AG09309 (cell line): ENCODE measurements around the gene TIMP1.

ENCODE experiments used
- DNase-seq: peaks from one replicate; pipeline ENCODE4 v3.0.0-alpha.2; 2010; ENCODE audit warnings: low read depth
- H3K4me3 ChIP-seq: 2 replicates; pipeline ENCODE4 v1.5.1; 2011; ENCODE audit warnings: mild to moderate bottlenecking, low read depth, low read length, moderate library complexity; ENCODE audit not compliant: control insufficient read depth
- CTCF ChIP-seq: IDR thresholded peaks from 2 replicates; pipeline ENCODE4 v1.5.1; 2011; ENCODE audit warnings: mild to moderate bottlenecking, low read depth, low read length, inconsistent platforms; ENCODE audit not compliant: insufficient read depth, control insufficient read depth; ENCODE audit errors: missing control alignments

The TIMP1 gene

GRCh38 chrX:47631676-47632075 lies 49.4 kb downstream of the TIMP1 start:
- DNase-seq = no peak
- no peak for TF ChIP-seq CTCF
- H3K4me3 ChIP-seq = no peak overlapping the region

- no peak overlapping the region for H3K4me3 ChIP-seq
- no peak for DNase-seq
- no peak for TF ChIP-seq CTCF
Measured at GRCh38 chrX:47632666-47633065, 50.4 kb downstream of the TIMP1 start.

- no peak overlapping the region for H3K4me3 ChIP-seq
- TF ChIP-seq CTCF = no peak
- DNase-seq = no peak
Measured at GRCh38 chrX:47633689-47634590, 51.7 kb downstream of the TIMP1 start.

GRCh38 chrX:47634871-47635575 lies 52.8 kb downstream of the TIMP1 start:
- TF ChIP-seq CTCF = no peak
- no peak for DNase-seq
- H3K4me3 ChIP-seq = no peak overlapping the region
